PFSK-1 (cell line): ENCODE data around the gene SCN8A.

ENCODE experiments used
- FOXP2 ChIP-seq: optimal IDR thresholded peaks from 2 replicates; pipeline ENCODE3; 2011; ENCODE audit warnings: borderline replicate concordance, control low read depth, inconsistent platforms; ENCODE audit not compliant: insufficient read depth; ENCODE audit errors: extremely low read length, extremely low read depth
- POLR2AphosphoS5 ChIP-seq: IDR thresholded peaks from 2 replicates; pipeline ENCODE4 v1.6.1; 2012; ENCODE audit warnings: low read depth, mild to moderate bottlenecking, control low read depth, low read length, moderate library complexity
- SIN3A ChIP-seq: IDR thresholded peaks from 2 replicates; pipeline ENCODE4 v1.6.1; 2012; ENCODE audit warnings: mild to moderate bottlenecking, low read length, moderate library complexity, borderline replicate concordance; ENCODE audit not compliant: insufficient read depth
- TAF1 ChIP-seq: IDR thresholded peaks from 2 replicates; pipeline ENCODE4 v1.6.1; 2012; ENCODE audit warnings: low read length, control low read depth, borderline replicate concordance; ENCODE audit not compliant: insufficient read depth
- TF ChIP-seq, protein P1 (sequence below), 2 experiments: IDR thresholded peaks; 2 replicates each; pipeline versions ENCODE4 v1.6.1 to v1.8.0; 2011 to 2012; ENCODE audit warnings: low read depth in 2 of 2, low read length in 2 of 2, control low read depth in 1 of 2, inconsistent platforms in 1 of 2, mild to moderate bottlenecking in 1 of 2, moderate library complexity in 1 of 2; ENCODE audit not compliant: insufficient read depth in 1 of 2

SCN8A gene

DNA sequence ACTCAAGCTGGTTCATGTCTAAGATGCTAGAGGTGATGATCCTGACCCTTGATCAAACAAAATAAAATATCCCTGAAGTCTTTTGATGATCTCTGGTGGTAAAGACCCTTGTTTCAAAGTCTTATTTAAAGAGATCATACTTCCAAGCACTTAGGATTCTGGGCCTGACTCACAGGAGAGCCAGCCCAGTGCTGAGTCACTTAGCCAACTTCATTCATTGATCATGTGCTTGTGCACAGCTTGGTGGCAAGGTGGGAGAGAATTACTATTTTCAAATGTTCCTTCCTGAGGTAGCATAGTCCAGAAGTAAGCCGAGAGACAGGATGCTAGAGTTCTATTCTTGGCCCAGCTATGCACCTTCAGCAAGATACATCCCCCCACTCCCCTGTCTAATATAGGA lies 40.6 kb downstream of the SCN8A start:
- no peak for TF ChIP-seq POLR2AphosphoS5
- no peak for TF ChIP-seq SIN3A
- TF ChIP-seq TAF1 = no peak
- TF ChIP-seq, protein P1, sequence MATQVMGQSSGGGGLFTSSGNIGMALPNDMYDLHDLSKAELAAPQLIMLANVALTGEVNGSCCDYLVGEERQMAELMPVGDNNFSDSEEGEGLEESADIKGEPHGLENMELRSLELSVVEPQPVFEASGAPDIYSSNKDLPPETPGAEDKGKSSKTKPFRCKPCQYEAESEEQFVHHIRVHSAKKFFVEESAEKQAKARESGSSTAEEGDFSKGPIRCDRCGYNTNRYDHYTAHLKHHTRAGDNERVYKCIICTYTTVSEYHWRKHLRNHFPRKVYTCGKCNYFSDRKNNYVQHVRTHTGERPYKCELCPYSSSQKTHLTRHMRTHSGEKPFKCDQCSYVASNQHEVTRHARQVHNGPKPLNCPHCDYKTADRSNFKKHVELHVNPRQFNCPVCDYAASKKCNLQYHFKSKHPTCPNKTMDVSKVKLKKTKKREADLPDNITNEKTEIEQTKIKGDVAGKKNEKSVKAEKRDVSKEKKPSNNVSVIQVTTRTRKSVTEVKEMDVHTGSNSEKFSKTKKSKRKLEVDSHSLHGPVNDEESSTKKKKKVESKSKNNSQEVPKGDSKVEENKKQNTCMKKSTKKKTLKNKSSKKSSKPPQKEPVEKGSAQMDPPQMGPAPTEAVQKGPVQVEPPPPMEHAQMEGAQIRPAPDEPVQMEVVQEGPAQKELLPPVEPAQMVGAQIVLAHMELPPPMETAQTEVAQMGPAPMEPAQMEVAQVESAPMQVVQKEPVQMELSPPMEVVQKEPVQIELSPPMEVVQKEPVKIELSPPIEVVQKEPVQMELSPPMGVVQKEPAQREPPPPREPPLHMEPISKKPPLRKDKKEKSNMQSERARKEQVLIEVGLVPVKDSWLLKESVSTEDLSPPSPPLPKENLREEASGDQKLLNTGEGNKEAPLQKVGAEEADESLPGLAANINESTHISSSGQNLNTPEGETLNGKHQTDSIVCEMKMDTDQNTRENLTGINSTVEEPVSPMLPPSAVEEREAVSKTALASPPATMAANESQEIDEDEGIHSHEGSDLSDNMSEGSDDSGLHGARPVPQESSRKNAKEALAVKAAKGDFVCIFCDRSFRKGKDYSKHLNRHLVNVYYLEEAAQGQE (IDR thresholded peaks at IDR 0.05; ENCODE audit: insufficient read depth in 1 of 2, low read depth in 2 of 2, low read length in 2 of 2) = no peak
- TF ChIP-seq FOXP2 = no peak

DNA sequence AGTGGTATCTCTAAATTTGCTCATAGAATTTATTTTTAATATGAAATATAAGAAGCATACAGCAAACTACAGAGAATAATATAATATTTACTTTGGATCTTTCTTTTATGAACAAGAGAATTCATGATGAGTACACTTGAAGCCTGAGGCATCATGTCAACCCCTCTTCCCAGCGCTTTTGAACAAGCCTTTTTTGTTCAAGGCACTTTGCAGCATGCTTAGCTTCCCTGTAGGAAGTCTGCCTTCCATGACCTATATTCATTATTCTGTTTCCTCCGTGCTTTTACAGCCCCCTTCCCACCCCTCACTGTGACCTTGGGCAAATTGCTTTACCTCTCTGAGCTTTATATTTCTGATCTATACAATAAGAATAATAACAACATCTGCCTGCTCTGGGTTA lies 41.6 kb downstream of the SCN8A start:
- TF ChIP-seq POLR2AphosphoS5 = no peak
- TF ChIP-seq, protein P1 (IDR thresholded peaks at IDR 0.05; ENCODE audit: insufficient read depth in 1 of 2, low read depth in 2 of 2, low read length in 2 of 2) = no peak
- TF ChIP-seq FOXP2 = no peak
- no peak for TF ChIP-seq TAF1
- TF ChIP-seq SIN3A = no peak

GRCh38 chr12:51635346-51635745 lies 44.3 kb downstream of the SCN8A start:
- TF ChIP-seq FOXP2 = no peak
- no peak for TF ChIP-seq SIN3A
- TF ChIP-seq POLR2AphosphoS5 = no peak
- TF ChIP-seq TAF1 = no peak

DNA sequence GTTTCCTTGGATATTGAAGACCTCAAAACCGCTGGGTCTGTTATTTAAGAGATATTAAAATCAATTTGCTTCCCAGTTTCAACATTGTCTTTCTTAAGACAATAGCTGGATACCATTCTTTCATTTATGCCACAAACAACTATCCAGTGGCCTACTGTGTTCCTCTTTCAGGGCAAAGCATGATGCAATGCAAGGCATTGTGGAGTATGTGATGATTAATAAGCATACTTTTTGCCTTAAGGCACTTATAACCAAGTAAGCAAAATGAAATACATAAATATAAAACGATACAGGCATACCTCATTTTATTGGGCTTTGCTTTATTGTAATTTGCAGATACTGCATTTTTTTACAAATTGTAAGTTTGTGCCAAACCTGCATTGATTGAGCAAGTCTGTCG lies 45.5 kb downstream of the SCN8A start:
- TF ChIP-seq POLR2AphosphoS5 (no peak), SIN3A (no peak), TAF1 (no peak), FOXP2 (no peak)
- TF ChIP-seq, protein P1 (IDR thresholded peaks at IDR 0.05; ENCODE audit: insufficient read depth in 1 of 2, low read depth in 2 of 2, low read length in 2 of 2) = no peak

DNA sequence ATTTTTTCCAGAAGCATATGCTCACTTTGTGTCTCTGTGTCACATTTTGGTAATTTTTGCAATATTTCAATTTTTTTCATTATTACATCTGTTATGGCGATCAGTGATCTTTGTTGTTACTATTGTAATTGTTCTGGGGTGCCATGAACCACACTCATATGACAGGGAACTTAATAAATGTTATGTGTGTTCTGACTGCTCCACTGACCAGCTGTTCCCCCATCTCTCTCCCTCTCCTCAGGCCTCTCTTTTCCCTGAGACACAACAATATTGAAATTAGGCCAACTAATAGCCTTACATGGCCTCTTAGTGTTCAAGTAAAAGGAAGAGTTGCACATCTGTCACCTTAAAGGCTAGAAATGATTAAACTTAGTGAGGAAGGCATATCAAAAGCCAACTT lies 46.0 kb downstream of the SCN8A start:
- TF ChIP-seq TAF1 (no peak), SIN3A (no peak), FOXP2 (no peak), POLR2AphosphoS5 (no peak)
- TF ChIP-seq, protein P1 (IDR thresholded peaks at IDR 0.05; ENCODE audit: insufficient read depth in 1 of 2, low read depth in 2 of 2, low read length in 2 of 2) = no peak
